PC-9 (cell line): Measurements from ENCODE around the gene KIAA0040. TPM values are rescaled to one million over a fixed set of nuclear protein-coding genes. Genes with fewer than 3 reads are reported as not detected.

Experiments
- BruUV-seq: library from RNA; stranded (reverse); fragments of 400-500 nt; replicated peaks from 2 replicates; lab custom pipeline; 2021; lab: Mats Ljungman, UMichigan
- CTCF ChIA-PET: fragments of 300-600 bp; sonication (Branson Sonifier 250); formaldehyde crosslinking; loops from one replicate; lab custom pipeline; 2022; ENCODE audit warnings: antibody characterized with exemption; lab: Charles Lee
- POLR2A ChIA-PET: fragments of 300-600 bp; sonication (Branson Sonifier 250); formaldehyde crosslinking; loops from one replicate; lab custom pipeline; 2022; ENCODE audit warnings: antibody characterized with exemption; ENCODE audit not compliant: unreplicated experiment; lab: Charles Lee
- DNase-seq, 2 experiments: peaks; one replicate each; pipeline versions ENCODE4 v3.0.0 to v3.0.0-alpha.2; 2015 to 2022; ENCODE audit warnings: mixed read lengths in 1 of 2
- H2AFZ ChIP-seq: fragments of 200-600 bp; sonication (generic); 2 replicates; pipeline ENCODE4 v1.8.1; 2017; ENCODE audit warnings: antibody characterized with exemption
- H3F3A ChIP-seq: fragments of 200-600 bp; sonication (generic); 2 replicates; pipeline ENCODE4 v1.8.1; 2017; ENCODE audit warnings: antibody characterized with exemption, mild to moderate bottlenecking, low read depth; ENCODE audit not compliant: insufficient read depth
- H3K27ac ChIP-seq: fragments of 200-600 bp; sonication (generic); 2 replicates; pipeline ENCODE4 v1.6.1; 2016; ENCODE audit warnings: mixed run types
- H3K27me3 ChIP-seq: fragments of 200-600 bp; sonication (generic); 2 replicates; pipeline ENCODE4 v1.6.1; 2016; ENCODE audit warnings: low read depth, mixed run types; ENCODE audit not compliant: insufficient read depth
- H3K36me3 ChIP-seq: fragments of 200-600 bp; sonication (generic); 2 replicates; pipeline ENCODE4 v1.6.1; 2016; ENCODE audit warnings: low read depth, mixed run types
- H3K4me1 ChIP-seq: fragments of 200-600 bp; sonication (generic); replicated peaks from 2 replicates; pipeline ENCODE4 v1.6.1; 2016; ENCODE audit warnings: mixed run types; ENCODE audit not compliant: insufficient read depth
- H3K4me2 ChIP-seq: fragments of 200-600 bp; sonication (generic); 2 replicates; pipeline ENCODE4 v1.6.1; 2017; ENCODE audit warnings: mixed run types
- H3K4me3 ChIP-seq: fragments of 200-600 bp; sonication (generic); 2 replicates; pipeline ENCODE4 v1.6.1; 2016; ENCODE audit warnings: mixed run types
- H3K79me2 ChIP-seq: fragments of 200-600 bp; sonication (generic); 2 replicates; pipeline ENCODE4 v1.6.1; 2017; ENCODE audit warnings: low read depth, mixed run types
- H3K9me2 ChIP-seq: fragments of 200-600 bp; sonication (generic); 2 replicates; pipeline ENCODE4 v1.8.1; 2017; ENCODE audit warnings: mild to moderate bottlenecking; ENCODE audit not compliant: insufficient read depth
- H3K9me3 ChIP-seq: fragments of 200-600 bp; sonication (generic); 2 replicates; pipeline ENCODE4 v1.8.1; 2016; ENCODE audit warnings: low read depth; ENCODE audit not compliant: insufficient read depth
- H4K20me1 ChIP-seq: fragments of 200-600 bp; sonication (generic); 2 replicates; pipeline ENCODE4 v1.8.1; 2017; ENCODE audit not compliant: insufficient read depth
- CTCF ChIP-seq: fragments of 200-600 bp; sonication (generic); conservative IDR thresholded peaks from 2 replicates; pipeline ENCODE4 v1.6.1; 2017; ENCODE audit warnings: mixed run types, antibody characterized with exemption, mild to moderate bottlenecking, moderate library complexity
- EZH2 ChIP-seq: fragments of 200-600 bp; sonication (generic); IDR thresholded peaks from 2 replicates; pipeline ENCODE4 v1.8.0; 2017; ENCODE audit warnings: antibody characterized with exemption, low read depth
- intact Hi-C: fragments of 100-400 bp; cut with micrococcal nuclease; formaldehyde crosslinking; loops from one replicate; pipeline ENCODE4 v1.10.0; 2022; ENCODE audit not compliant: unreplicated experiment
- total RNA-seq: library from RNA; stranded (reverse); gene quantifications from 2 replicates; pipeline ENCODE4 v1.2.3, GENCODE V29; 2021

Gene KIAA0040
- total RNA-seq, 1 experiment from 2014 or later, result 8.8 TPM

GRCh38 chr1:175168782-175169181 lies 23.8 kb downstream of the KIAA0040 start:
- no peaks in the 10 kb centered on the region for H3K36me3 ChIP-seq
- no TSS peak for BruUV-seq
- ChIA-PET POLR2A (no interaction called here), CTCF (no interaction called here)
- no peaks in the 10 kb centered on the region for H3K9me3 ChIP-seq
- H3K27me3 ChIP-seq, result no peaks in the 10 kb centered on the region
- DNase-seq, result no peak
- peaks cover 14% of the 10 kb centered on the region for H3K4me1 ChIP-seq
- intact Hi-C loops, result no loop called here
- H3F3A ChIP-seq, result peaks cover 13% of the 10 kb centered on the region; the same call in 1 of the 2 replicates
- no peaks in the 10 kb centered on the region for H3K79me2 ChIP-seq
- peak overlapping the region; percentile 27; the same call in 1 of the 2 replicates for H3K27ac ChIP-seq
- H4K20me1 ChIP-seq, result no peaks in the 10 kb centered on the region
- H3K4me2 ChIP-seq, result no peak overlapping the region
- no peak overlapping the region for H3K4me3 ChIP-seq
- no peak overlapping the region for H2AFZ ChIP-seq
- TF ChIP-seq CTCF (no peak), EZH2 (no peak)
- H3K9me2 ChIP-seq, result no peaks in the 10 kb centered on the region

GRCh38 chr1:175167861-175168260 lies 24.7 kb downstream of the KIAA0040 start:
- no peaks in the 10 kb centered on the region for H4K20me1 ChIP-seq
- H3F3A ChIP-seq, result peaks cover 13% of the 10 kb centered on the region; the same call in 1 of the 2 replicates
- DNase-seq, result no peak
- no peaks in the 10 kb centered on the region for H3K9me3 ChIP-seq
- intact Hi-C loops, result no loop called here
- no peaks in the 10 kb centered on the region for H3K27me3 ChIP-seq
- no peaks in the 10 kb centered on the region for H3K36me3 ChIP-seq
- TF ChIP-seq CTCF (no peak), EZH2 (no peak)
- H3K9me2 ChIP-seq, result no peaks in the 10 kb centered on the region
- BruUV-seq, result no TSS peak
- H3K4me1 ChIP-seq, result peaks cover 14% of the 10 kb centered on the region
- H3K4me3 ChIP-seq, result no peak overlapping the region
- CTCF ChIA-PET, result no interaction called here
- POLR2A ChIA-PET, result no interaction called here
- H3K79me2 ChIP-seq, result no peaks in the 10 kb centered on the region
- no peak overlapping the region for H3K27ac ChIP-seq
- no peak overlapping the region for H3K4me2 ChIP-seq
- no peak overlapping the region for H2AFZ ChIP-seq

GRCh38 chr1:175166746-175167145 lies 25.8 kb downstream of the KIAA0040 start:
- H3K4me2 ChIP-seq, result no peak overlapping the region
- no peak for DNase-seq
- H2AFZ ChIP-seq, result no peak overlapping the region
- no peak overlapping the region for H3K27ac ChIP-seq
- POLR2A ChIA-PET, result no interaction called here
- H3K4me3 ChIP-seq, result no peak overlapping the region
- peaks cover 13% of the 10 kb centered on the region; the same call in 1 of the 2 replicates for H3F3A ChIP-seq
- no peaks in the 10 kb centered on the region for H3K27me3 ChIP-seq
- TF ChIP-seq CTCF (no peak), EZH2 (no peak)
- intact Hi-C loops, result no loop called here
- peaks cover 14% of the 10 kb centered on the region for H3K4me1 ChIP-seq
- no peaks in the 10 kb centered on the region for H3K36me3 ChIP-seq
- BruUV-seq, result no TSS peak
- no peaks in the 10 kb centered on the region for H4K20me1 ChIP-seq
- CTCF ChIA-PET, result no interaction called here
- no peaks in the 10 kb centered on the region for H3K9me2 ChIP-seq
- H3K79me2 ChIP-seq, result no peaks in the 10 kb centered on the region
- no peaks in the 10 kb centered on the region for H3K9me3 ChIP-seq
